ENCODE data around the gene PAQR5. TPM values are rescaled to one million over a fixed set of nuclear protein-coding genes. Genes with fewer than 3 reads are reported as not detected.

The PAQR5 gene
- total and polyA plus RNA-seq, 9 of the 15 experiments (the other 6 are each of a cell fraction or from before 2014, with no cell fraction given): 0.04 to 0.08 TPM; not detected in 7

- intact Hi-C loops (cut with micrococcal nuclease): loop anchor here (10.0 kb wide), 1 partner anchor 91 kb away; no protein-coding TSS in a partner anchor
- Histone ChIP-seq H3K4me1 (replicated peaks in 1 of 2; ENCODE audit: control insufficient read depth in 2 of 2, insufficient read depth in 2 of 2, low read length in 2 of 2) (peaks cover 7 to 10% of the 10 kb centered on the region in 2 experiments; a peak in 4 of 5 replicates), H3K9me1 (ENCODE audit: control insufficient read depth, insufficient read depth, low read length) (no peaks in the 10 kb centered on the region), H3K27ac (ENCODE audit: extremely low read depth, low read depth, low read length) (no peak overlapping the region), H3K27me3 (ENCODE audit: control insufficient read depth in 2 of 2, insufficient read depth in 2 of 2, low read length in 2 of 2) (peaks cover 20 to 32% of the 10 kb centered on the region in 2 experiments), H3K9me3 (replicated peaks; ENCODE audit: control insufficient read depth, insufficient read depth, low read depth, low read length) (no peaks in the 10 kb centered on the region), H3K9ac (ENCODE audit: insufficient read depth in 1 of 2, low read depth in 2 of 2, low read length in 2 of 2) (no peak overlapping the region), H3K36me3 (ENCODE audit: control insufficient read depth, insufficient read depth, low read length) (no peaks in the 10 kb centered on the region), H4K20me1 (replicated peaks; ENCODE audit: control insufficient read depth, insufficient read depth, low read length) (no peaks in the 10 kb centered on the region), H2AFZ (ENCODE audit: low read depth, low read length) (no peak overlapping the region), H3K4me3 (no peak overlapping the region), H3K79me2 (ENCODE audit: control insufficient read depth, insufficient read depth, low read length) (no peaks in the 10 kb centered on the region), H3K4me2 (ENCODE audit: insufficient read depth, low read length) (no peak overlapping the region)
- ATAC-seq: no peak
- no TSS peak for BruUV-seq (replicated peaks)
- DNase-seq (ENCODE audit: extremely low read depth in 1 of 4, low spot score in 3 of 4): peak; percentile 19 to 40 (median 29)
- in situ Hi-C loops (cut with MboI): no loop called here
- WGBS (ENCODE audit: insufficient coverage, low coverage, missing lambda C conversion rate): 17% methylated on average over 6 of the region's 6 CpGs
- FAIRE-seq: peak; percentile 11
- POLR2A ChIA-PET: no interaction called here
- CTCF ChIA-PET (ENCODE audit: low intra/inter-chr PET ratio): interaction anchor here (1.1 kb wide), 1 partner anchor 245 kb away, joined by 5 read pairs; no protein-coding TSS in a partner anchor
- TF ChIP-seq ZBTB12 (CRISPR knock-in tag; IDR thresholded peaks at IDR 0.05): no peak
- TF ChIP-seq CUX1 (CRISPR knock-in tag; IDR thresholded peaks at IDR 0.05): peak; percentile 95
- TF ChIP-seq ETS1 (conservative IDR thresholded peaks at IDR 0.05; ENCODE audit: control insufficient read depth, low read depth, low read length): no peak
- TF ChIP-seq ZBTB7A (IDR thresholded peaks at IDR 0.05; ENCODE audit: borderline replicate concordance, control insufficient read depth, low read depth, low read length): no peak
- no peak for TF ChIP-seq CBFA2T3 (IDR thresholded peaks at IDR 0.05)
- peak; percentile 24 to 54 (median 50); a peak in 3 of 6 replicates for TF ChIP-seq CTCF (IDR thresholded peaks at IDR 0.05 in 2 of 3, conservative IDR thresholded peaks at IDR 0.05 in 1 of 3; ENCODE audit: insufficient read depth in 2 of 3, low read depth in 1 of 3, low read length in 3 of 3)
- TF ChIP-seq RAD21 (CRISPR knock-in tag; conservative IDR thresholded peaks at IDR 0.05 in 1 of 2, IDR thresholded peaks at IDR 0.05 in 1 of 2): 0 out of 4 replicates have a peak, but pooled peaks of 1 of the 2 experiments have one; percentile 19
- TF ChIP-seq TARDBP (IDR thresholded peaks at IDR 0.05): no peak
Observed at GRCh38 chr15:69303337-69304181, 4.8 kb downstream of the PAQR5 start.
